ENCODE results near the gene HNRNPF.
A peak's percentile ranks its signal among the peaks of the same experiment; 100 is the strongest.

HNRNPF gene

DNA sequence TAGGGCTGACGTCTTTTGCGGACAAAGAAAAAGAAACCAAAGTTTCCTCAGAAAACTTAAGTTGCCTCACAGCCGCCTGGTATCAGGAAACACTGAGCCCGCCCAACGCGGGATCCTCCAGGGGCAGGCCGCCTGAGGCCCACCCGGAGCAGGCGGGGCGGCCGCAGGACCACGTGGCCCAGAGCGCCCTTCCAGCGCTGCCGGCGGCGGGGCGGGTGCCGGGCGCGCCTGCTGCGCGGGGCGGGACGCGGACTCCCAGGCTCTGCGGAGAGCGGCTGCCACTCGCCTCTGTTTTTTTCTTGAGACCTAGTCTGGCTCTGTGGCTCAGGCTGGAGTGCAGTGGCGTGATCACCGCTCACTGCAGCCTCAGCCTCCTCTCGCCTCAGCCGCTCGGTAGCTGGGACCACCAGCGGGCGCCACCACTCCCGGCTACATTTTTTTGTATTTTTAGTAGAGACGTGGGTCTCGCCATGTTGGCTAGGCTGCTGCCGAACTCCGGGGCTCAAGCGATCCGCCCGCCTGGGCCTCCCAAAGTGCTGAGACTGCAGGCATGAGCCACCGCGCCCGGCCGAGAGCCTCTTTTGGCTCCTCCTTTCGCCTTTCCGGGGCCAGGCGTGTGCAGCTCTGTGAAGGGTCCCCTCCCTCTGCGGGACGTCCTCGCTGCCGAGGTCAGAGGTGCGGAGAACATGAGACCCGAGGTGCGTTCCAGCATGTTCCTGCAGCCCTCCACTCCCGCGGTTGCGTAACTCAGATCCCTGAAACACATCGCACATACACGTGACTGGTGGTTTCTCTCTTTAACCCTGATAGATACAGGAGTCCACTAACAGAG lies 11.6 kb upstream of the HNRNPF start:
- ChIA-PET CTCF (interaction anchor here (1.1 to 2.3 kb wide), 5 partner anchors 11 to 17 kb away, joined by 3 to 10 read pairs (median 4); partner anchors contain the start of genes HNRNPF and ZNF487), POLR2A (interaction anchor here (1.5 kb wide), 1 partner anchor 13 kb away, joined by 3 read pairs; no protein-coding TSS in a partner anchor)
- peak; percentile 76 for DNase-seq (ENCODE audit: extremely low spot score)
- TF ChIP-seq, protein P1, sequence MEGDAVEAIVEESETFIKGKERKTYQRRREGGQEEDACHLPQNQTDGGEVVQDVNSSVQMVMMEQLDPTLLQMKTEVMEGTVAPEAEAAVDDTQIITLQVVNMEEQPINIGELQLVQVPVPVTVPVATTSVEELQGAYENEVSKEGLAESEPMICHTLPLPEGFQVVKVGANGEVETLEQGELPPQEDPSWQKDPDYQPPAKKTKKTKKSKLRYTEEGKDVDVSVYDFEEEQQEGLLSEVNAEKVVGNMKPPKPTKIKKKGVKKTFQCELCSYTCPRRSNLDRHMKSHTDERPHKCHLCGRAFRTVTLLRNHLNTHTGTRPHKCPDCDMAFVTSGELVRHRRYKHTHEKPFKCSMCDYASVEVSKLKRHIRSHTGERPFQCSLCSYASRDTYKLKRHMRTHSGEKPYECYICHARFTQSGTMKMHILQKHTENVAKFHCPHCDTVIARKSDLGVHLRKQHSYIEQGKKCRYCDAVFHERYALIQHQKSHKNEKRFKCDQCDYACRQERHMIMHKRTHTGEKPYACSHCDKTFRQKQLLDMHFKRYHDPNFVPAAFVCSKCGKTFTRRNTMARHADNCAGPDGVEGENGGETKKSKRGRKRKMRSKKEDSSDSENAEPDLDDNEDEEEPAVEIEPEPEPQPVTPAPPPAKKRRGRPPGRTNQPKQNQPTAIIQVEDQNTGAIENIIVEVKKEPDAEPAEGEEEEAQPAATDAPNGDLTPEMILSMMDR (IDR thresholded peaks at IDR 0.05; ENCODE audit: control extremely low read depth, extremely low read depth, low read depth, missing control alignments) = peak; percentile 41

DNA sequence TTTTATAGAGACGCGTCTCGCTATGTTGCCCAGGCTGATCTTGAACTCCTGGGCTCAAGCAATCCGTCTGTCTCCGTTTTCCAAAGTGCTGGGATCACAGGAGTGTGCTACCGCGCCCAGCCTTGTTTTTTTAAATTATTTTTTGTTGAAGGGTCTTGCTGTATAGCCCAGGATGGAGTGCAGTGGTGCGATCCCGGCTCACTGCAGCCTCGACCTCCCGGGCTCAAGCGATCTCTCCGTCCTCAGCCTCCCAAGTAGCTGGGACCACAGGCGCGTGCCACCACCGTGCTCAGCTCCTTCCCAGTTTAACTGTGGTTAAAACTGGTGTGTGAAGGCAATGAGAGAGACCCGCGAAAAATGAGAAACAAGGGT lies 11.0 kb upstream of the HNRNPF start:
- ChIA-PET CTCF (interaction anchor here (1.1 to 2.3 kb wide), 4 partner anchors 11 to 18 kb away, joined by 3 to 10 read pairs (median 5); partner anchors contain the start of gene HNRNPF), POLR2A (interaction anchor here (1.5 kb wide), 1 partner anchor 12 kb away, joined by 3 read pairs; no protein-coding TSS in a partner anchor)

DNA sequence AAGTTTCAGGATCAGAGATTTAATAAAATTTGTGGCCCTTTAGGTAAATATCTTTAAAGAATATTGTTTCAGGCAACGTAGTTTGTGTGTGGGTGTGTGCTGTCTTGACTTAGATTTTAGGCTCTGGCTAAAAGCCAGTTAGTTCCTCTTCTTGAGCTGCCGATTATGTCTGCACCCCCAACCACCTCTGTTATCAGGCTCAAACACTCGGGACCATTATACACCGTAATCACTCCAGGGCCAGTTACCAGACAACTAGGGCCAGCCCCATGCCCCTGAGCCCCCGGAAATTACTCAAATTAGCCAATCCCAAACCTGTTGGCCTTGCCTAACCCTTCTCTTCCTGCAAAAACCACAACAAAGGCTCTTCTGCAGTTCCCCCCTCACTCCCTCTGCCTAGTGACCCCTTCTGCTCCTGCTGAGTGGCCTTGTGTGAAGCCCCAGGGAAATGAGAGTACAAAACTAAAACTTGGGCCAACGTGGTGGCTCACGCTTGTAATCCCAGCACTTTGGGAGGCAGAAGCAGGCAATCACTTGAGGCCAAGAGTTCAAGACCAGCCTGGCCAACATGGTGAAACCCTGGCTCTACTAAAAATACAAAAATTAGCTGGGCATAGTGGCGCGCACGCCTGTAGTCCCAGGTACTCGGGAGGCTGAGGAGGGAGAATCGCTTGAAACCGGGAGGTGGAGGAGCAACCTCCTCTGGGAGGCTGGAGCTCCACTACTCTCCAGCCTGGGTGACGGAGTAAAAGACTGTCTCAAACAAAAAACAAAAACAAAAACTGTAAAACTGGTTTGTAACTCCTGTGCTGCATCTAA lies 9.2 kb upstream of the HNRNPF start:
- TF ChIP-seq, protein P1 (IDR thresholded peaks at IDR 0.05; ENCODE audit: control extremely low read depth, extremely low read depth, low read depth, missing control alignments) = no peak
- ChIA-PET POLR2A (interaction anchor here (1.0 kb wide), 2 partner anchors 9 to 10 kb away, joined by 3 read pairs; no protein-coding TSS in a partner anchor), CTCF (interaction anchor here (1.0 to 2.3 kb wide), 3 partner anchors 9 to 19 kb away, joined by 3 to 7 read pairs (median 3); partner anchors contain the start of genes HNRNPF and ZNF487)
- DNase-seq (ENCODE audit: extremely low spot score) = peak; percentile 71

More for the DNA sequence above, 11.0 kb upstream of the HNRNPF start:
- TF ChIP-seq, protein P1 (IDR thresholded peaks at IDR 0.05; ENCODE audit: control extremely low read depth, extremely low read depth, low read depth, missing control alignments) = no peak
- DNase-seq (ENCODE audit: extremely low spot score) = no peak

DNA sequence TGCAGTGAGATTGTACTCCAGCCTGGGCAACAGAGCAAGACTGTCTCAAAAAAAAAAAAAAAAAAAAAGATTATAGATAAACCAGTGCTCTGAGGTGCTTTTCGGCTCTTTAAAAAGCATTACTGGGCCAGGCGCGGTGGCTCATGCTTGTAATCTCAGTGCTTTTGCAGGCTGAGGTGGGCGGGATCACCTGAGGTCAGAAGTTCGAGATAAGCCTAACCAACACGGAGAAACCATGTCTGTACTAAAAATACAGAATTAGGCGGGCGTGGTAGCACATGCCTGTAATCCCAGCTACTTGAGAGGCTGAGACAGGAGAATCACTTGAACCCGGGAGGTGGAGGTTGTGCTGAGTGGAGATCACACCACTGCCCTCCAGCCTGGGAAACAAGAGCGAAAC lies 6.6 kb upstream of the HNRNPF start:
- TF ChIP-seq, protein P1 (IDR thresholded peaks at IDR 0.05; ENCODE audit: control extremely low read depth, extremely low read depth, low read depth, missing control alignments) = no peak
- no peak for DNase-seq (ENCODE audit: extremely low spot score)

DNA sequence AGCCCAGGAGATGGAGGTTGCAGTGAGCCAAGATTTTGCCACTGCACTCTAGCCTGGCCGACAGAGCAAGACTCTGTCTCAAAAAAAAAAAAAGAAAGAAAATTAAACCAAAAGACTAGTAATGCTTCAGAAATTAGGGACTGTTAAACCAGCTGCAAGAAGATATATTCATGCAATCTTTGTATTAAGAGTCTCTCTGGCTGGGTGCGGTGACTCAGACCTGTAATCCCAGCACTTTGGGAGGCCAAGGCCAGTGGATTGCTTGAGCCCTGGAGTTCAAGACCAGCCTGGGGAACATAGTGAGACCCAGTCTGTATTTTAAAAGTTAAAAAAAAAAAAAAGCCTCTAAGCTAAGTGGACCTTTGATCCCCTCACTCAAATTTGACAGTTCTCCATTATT lies 2.5 kb upstream of the HNRNPF start:
- TF ChIP-seq, protein P1 (IDR thresholded peaks at IDR 0.05; ENCODE audit: control extremely low read depth, extremely low read depth, low read depth, missing control alignments) = no peak
- ChIA-PET CTCF (interaction anchor here (0.9 kb wide), 1 partner anchor 14 kb away, joined by 3 read pairs; no protein-coding TSS in a partner anchor), POLR2A (interaction anchor here (0.6 kb wide), 1 partner anchor 788 kb away, joined by 3 read pairs; no protein-coding TSS in a partner anchor)
- no peak for DNase-seq (ENCODE audit: extremely low spot score)

More for the DNA sequence above, 6.6 kb upstream of the HNRNPF start:
- POLR2A ChIA-PET = no interaction called here
- CTCF ChIA-PET = no interaction called here

DNA sequence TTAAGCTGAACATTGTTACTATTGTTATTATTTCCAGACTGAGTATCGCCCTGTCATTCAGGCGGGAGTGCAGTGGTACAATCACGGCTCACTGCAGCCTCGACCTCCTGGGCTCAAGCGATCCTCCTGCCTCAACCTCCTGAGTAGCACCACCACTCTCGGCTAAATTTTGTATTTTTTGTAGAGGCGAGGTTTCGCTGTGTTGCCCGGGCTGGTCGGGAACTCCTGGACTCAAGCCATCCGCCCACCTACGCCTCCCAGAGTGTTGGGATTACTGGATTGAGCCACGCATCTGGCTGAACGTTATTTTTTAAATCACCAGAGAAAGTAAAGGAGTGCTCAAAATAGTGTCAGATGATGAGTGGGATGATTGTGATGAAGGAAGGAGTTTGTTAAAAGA lies 1.4 kb upstream of the HNRNPF start:
- DNase-seq (ENCODE audit: extremely low spot score) = no peak
- ChIA-PET CTCF (interaction anchor here (0.6 to 1.7 kb wide), 4 partner anchors 9 to 206 kb away, joined by 3 to 7 read pairs (median 4); no protein-coding TSS in a partner anchor), POLR2A (interaction anchor here (1.7 kb wide), 1 partner anchor 9 kb away, joined by 4 read pairs; no protein-coding TSS in a partner anchor)

More for the DNA sequence above, 1.4 kb upstream of the HNRNPF start:
- TF ChIP-seq, protein P1 (IDR thresholded peaks at IDR 0.05; ENCODE audit: control extremely low read depth, extremely low read depth, low read depth, missing control alignments) = no peak
